Activated effector memory CD4-positive, alpha-beta T cell treated with Interleukin-2 at 50 U/mL for 16 hours (primary cell): ENCODE data around the gene TENT4B.
"Not testable (repeated sequence)": the region's sequence is repeated elsewhere in the genome, so short reads cannot be mapped to it uniquely, and the experiment has no call there.

Experiments used
- DNase-seq: peaks from one replicate; pipeline ENCODE4 v3.0.0-alpha.2; 2020

The TENT4B gene

DNA sequence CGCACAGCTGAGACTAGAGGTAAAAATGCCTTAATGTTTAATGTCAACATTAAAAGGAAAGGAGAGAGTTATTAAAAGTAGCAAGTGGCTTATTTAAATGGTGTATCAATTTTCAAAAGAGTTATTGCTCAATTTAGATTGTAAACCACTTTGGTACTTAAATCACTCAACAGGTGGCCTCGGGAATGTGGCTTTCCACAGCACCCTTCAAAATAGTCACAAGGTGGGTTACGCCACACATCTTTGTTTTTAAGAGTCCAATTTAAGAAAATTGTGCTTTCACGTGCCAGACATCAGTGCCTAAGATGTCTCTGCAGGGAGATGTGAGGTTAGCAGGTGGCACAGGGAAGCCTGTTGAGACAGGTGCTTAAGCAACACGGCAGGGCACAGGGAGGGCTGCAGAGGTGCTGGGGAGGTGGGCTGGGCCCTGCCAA is 85.8 kb downstream of the TENT4B start:
- no peak for DNase-seq

DNA sequence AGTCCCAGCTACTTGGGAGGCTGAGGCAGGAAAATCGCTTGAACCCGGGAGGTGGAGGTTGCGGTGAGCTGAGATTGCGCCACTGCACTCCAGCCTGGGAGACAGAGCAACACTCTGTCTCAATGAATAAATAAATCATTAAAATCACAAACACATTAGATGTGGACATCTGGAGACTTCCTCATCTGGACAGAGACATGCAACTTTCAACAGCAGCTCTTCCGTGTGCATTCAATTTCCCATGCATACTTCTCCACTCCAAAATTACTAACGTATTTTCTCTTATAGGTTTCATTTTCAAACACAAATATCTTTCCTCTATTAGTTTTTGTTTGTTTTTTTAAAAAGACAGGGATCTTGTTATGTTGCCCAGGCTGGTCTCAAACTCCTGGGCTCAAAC is 89.9 kb downstream of the TENT4B start:
- not testable (repeated sequence) for DNase-seq

DNA sequence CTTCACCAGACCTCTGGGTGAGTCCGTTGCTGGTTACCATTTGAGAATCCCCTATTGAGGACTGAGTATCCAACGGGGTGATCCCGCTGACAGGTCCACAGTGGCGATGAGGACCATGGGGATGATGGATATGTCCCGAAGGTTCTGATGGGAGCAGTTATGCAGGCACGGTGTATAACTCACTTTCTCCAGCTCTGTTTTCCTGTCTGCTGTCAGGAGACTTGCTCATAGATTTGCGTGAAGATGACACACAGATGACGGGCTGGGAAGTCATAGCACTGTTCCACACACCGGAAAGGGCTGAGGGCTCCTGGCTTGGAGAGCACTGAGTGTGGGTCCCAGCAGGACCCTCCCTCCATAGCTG is 91.0 kb downstream of the TENT4B start:
- no peak for DNase-seq

DNA sequence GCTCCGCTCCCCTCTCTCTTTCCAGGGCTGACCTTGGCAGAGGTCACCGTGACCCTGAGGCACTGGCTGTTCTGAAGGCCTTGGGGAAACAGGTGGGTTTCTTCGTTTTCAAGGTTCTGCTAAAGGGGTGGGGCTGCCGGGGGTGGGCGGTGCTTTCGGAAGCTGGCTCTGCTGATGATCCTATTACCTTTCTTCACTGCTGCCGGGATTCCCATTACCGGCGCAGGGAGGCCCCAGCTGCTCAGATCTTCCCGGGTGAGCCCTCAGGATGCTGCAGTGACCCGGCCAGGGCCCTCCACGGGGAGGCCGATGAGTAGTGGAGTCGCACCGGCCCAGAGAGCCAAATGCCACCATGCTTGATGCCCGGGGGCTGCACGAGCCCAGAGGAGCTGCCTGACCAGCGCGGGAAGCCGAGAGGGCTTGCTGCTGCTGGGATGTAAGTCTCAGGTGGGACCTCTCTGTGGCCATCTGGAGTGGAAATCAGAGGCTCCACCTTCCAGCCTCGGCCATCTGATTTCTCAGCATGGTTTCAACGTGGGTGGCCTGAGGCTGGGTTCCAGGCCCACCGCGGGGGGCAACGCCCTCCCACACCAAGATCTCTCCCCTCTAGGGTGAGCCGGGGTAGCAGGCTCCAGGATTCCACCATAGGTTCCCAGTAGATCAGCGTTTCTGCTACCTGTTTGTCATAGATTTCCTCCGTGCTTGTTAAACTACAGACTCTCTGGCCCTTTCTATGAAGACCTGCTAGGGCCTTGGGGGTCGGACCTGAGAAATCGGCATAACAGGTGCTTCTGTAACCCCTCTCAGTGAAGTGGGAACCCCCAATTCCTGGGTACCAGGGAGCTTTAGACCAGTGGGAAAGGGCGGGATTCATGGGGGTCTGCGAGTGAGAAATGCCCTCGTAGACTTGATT is 91.7 kb downstream of the TENT4B start:
- DNase-seq = no peak

DNA sequence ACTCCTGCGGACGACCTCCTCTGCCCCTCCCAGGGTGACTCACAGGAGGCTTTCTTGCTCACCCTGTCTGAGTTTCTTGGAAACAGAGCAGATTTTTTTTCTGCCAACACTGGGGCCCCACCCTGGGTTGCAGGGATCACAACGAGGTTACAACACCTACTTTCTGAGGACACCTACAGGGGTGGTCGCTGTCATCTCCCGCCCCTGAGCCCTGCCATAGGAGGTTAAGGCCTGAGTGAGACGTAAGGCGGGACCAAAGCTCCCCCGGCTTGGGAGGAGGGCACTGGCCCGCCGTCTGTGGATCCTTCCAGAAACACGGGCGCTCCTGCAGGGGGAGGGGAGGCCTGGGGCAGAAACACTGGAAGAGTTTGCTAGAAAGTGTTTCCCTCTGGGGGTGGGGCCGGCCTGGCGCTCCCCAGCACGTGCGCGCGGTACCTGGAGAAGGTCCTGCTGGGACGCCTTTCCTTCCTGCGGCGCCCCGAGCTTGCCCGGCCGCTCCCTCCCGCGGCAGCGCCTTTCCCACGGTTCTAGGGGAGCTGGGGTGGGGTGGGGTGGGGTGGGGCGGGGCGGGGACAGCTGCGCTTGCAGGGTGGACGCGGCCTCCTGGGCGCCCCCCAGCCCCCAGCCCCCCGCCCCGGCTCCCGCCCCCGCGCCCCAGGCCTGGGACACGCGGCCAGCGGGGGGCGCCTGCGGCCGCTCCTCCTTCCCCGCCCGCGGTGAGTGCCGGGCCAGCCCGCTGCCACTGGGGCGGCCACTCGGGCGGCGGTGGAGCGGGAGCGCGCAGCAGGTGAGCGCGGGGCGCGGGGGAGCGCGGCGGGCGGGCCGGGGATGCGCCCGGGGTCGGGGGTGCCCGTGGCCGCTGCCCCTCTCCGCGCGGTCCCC is 92.6 kb downstream of the TENT4B start:
- DNase-seq = peak; percentile 68

DNA sequence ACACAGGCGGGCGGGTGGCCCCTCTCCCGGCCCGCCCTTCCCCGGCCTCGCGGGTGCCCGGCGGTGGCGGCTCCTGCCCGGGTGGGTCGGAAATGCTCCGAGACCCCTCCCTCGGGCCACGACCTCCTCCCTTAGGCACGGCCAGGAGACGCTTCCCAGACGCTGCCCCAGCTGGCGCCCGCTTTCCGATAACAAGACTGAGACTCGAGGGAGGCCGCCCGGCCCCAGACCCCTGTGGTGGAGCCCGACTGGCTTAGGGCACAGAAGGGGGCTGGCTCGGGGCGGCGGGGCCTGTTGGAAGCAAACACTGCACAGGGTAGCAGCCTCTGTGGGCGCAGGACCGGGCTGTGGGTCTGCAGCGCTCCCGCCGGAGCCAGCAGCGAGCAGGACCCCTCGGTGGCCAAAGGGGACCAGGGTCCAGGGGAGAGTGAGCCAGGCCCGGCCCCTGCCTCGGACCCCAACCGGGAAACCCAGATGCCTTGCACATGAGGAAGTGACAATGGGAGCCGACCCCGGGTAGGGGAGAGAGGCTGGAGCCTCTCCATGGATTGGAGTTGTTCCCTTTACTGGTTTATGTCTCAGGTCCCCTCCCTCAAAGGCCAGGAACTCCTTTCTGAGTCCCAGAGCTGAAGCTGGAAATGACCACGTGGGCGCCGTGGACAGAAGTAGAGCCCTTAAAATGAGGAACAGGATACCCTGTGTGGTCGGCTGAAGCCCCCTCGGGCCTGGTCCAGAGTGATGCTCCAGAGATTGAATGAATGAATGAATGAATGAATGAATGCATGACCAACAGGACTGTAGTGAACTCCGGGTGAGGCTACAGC is 93.4 kb downstream of the TENT4B start:
- no peak for DNase-seq

DNA sequence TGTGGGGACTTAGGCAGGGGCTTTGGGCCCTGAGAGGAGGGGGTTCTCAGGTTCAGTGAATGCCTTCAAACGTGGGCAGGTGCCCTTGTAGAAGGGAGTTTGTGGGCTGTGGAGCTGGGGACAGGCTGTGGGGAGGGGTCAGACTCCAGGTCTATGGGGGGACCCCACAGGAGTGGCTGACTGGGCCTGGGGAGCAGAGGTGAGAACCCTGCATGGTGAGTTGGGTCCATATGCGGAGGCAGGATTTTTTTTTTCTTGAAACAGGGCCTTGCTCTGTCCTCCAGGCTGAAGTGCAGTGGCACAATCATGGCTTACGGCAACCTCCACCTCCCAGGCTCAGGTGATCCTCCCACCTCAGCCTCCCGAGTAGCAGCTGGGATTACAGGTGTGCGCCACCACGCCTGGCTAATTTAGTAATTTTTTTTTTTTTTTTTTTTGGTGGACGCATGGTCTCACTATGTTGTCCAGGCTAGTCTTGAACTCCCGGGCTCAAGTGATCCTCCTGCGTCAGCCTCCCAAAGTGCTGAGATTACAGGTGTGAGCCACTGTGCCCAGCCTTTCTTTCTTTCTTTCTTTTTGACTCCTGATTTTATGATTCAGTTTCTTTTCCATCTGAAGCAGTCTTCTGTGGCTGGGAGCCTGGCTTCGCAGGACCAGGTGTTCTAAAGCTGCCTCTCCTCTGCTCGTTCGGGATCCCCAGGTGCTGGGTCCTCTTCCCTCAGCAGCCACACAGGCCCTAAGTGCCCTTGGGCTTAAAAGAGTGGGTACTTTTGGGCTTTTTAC is 94.2 kb downstream of the TENT4B start:
- DNase-seq = no peak

DNA sequence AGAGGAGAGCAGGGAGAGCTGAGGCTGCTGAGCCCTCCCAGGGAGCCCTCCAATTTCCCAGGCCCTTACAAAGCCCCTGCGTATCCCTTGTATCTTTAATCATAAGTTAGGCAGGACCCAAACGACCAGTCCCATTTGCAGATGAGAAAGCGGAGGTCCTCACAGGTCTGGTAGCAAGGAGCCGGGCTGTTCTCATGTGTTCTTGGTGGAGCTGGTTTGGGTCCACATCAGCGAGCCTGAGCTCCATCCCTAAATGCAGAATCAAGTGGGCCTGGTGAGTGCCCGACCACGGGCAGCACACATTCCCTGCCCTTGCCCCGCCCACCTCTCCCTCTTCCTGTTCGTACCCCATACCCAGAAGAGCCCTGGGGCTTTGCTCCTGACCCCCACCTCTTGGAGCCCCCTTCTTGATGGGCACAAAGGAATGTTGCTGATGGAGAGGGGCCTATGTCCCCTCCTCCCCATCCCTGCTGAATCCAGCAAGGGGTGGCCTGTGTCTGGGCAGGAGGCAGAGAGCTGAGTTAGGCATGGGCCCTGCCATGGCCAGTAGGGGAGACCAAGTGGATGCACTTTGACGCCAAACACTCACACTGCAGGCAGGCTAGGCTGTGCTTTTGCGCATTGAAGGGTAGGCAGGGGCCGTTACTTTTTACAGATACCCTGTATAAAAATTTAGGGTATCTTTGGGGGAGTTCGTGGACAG is 95.0 kb downstream of the TENT4B start:
- DNase-seq = no peak

DNA sequence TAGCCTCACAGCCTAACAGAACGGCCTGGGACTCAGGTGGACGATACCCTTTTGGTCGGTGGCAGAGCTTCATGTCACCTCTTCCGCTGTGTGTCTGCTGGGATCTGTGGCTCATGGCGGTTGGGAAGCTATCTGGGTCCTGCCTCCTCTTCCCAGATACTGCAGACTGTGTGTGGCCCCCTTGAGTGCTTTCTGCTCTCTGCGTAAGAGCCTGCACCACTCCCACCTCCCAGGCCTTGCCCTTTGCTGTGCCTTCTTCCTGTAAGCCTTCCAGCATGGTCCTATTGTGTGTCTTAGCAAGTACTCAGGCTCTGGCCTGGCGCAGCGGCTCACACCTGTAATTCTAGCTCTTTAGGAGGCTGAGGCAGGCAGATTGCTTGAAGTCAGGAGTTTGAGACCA is 95.7 kb downstream of the TENT4B start:
- no peak for DNase-seq

DNA sequence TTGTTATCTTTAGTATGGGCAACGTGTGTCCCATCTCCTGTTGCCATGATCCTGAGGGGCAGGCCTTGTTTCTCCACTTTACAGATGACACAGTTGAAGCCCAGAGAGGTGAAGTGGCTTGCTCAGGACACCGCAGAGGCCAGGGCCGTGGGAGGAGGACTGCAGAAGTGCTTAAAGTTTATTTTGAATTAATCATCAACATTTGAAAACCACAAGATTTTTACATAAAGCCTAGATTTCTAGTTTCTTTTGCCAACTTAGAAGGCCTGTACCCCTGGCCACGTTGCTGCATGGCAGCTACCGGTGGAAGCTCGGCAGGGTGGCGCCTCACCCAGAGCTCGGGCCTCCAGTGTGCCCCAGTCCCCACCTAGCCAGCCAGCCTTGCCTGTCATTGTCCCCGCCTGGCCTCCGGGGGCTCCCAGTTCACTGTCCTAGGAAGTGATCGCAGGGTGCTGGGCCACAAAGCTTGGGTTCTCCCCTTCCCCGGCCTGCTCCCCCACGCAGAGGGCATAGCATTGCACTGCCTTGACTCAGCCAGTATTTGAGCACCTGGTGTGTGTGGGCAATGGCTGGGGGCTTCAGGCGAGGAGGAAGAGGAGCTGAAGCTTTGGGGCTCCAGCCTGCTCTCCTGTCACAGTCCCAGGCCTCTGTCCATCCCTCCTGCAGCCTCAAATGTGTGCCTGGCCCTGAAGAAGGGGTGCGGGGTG is 98.4 kb downstream of the TENT4B start:
- no peak for DNase-seq

DNA sequence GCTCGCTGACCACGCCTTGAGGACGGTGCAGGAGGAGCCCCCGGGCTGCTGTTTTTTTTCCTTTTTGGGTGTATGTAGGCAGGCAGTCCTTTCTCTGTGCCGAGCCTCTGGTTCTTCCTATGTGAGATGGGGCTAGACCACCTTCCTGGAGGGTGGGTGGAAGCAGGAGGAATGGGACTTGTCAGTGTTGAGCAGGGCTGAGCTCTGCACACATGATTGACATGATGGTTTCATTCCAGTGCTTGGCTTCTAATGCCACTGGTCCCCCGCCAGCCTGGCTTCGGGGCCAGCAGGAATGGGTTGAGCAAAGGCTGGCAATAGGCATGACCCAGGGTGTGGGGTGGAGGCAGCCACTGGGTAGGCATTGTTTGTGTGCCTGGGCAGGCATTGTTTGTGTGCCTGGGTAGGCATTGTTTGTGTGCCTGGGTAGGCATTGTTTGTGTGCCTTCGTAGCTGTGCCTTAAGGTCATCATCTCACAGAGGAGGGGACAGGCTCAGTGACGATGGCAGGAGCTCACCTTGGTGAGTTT is 99.0 kb downstream of the TENT4B start:
- DNase-seq = no peak

DNA sequence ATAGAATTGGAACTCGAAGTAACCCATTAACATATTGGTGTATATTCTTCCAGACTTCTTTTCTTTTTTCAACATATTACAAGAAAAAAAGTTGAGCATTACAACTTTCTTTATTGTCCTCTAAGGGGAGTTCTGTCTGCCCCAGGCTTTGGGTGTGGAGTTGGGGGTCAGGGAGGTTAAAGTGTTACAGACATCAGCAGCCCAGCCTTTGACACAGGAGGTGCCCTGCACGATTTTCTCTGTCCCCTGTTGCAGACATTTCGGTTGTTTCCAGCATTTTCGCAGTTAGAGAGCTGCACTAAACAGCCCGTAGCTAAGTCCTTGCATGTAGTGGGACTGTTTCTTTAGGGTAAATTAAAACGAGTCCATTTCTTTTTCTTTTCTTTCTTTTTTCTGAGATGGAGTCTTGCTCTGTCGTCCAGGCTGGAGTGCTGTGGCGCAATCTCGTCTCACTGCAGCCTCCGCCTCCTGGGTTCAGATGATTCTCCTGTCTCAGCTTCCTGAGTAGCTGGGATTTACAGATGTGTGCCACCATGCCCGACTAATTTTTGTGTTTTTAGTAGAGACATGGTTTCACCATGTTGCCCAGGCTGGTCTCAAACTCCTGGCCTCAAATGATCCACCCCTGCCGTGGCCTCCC is 99.9 kb downstream of the TENT4B start:
- no peak for DNase-seq

DNA sequence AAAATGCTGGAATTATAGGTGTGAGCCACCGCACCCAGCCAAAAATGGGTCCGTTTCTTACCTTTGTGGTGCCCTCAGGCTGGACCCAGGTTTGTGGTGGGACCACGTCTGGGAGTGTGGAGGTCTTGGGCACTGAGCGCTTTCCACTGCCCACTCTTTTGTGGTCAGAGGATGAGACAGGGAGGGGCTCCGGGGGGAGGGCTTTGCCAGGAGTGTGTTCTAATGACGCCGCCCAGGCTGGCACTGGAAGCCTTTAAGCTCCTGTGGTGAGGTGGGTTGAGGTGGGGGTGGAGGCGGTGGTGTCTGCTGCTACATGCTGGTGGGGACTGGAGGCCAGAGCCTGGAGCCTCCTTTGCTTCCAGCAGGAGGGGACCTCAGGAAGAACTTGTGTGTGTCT is 100.4 kb downstream of the TENT4B start:
- DNase-seq = no peak

DNA sequence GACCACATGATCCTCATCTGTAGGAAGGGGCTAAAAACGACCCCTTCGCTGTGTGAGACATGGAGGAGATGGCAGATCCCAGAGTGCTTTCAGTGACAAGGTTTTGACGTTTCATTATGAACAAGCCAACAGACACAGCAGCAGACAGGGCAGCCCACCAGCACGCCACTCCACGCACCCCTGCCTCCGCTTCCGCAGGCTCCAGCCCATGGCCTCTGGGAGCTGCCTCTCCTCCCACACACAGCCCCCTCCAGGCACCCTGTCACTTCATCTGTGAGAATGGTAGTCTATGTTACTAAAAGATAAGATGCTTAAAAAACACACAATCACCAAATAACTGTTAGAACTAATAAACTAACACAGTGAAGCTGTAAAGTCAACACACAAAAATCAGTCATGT is 101.0 kb downstream of the TENT4B start:
- DNase-seq = no peak

DNA sequence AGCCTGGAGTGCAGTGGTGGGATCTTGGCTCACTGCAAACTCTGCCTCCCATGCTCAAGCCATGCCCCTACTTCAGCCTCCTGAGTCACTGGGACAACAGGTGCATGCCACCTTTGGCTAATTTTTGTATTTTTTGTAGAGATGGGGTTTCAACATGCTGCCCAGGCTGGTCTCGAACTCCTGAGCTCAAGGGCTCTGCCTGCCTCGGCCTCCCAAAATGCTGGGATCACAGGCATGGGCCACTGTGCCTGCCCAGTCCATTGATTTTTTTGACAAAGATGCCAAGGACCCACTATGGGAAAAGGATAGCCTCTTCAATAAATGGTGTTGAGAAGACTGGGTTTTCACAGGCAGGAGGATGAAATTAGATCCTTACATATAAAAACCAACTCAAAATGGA is 102.4 kb downstream of the TENT4B start:
- DNase-seq = no peak

DNA sequence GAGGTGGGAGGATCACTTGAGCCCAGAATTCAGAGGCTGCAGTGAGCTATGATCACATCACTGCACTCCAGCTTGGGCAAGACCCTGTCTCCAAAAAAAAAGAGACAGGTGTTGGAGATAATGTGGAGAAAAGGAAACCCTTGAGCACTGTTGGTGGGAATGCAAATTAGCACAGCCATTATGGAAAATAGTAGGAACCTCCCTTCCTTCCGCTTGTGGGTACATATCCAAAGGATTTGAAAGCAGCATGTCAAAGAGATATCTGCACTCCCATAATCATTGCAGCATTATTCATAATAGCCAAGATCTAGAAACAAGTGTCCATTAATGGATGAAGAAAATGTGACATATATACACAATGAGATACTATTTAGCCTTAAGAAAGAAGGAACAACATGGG is 103.5 kb downstream of the TENT4B start:
- DNase-seq = no peak

DNA sequence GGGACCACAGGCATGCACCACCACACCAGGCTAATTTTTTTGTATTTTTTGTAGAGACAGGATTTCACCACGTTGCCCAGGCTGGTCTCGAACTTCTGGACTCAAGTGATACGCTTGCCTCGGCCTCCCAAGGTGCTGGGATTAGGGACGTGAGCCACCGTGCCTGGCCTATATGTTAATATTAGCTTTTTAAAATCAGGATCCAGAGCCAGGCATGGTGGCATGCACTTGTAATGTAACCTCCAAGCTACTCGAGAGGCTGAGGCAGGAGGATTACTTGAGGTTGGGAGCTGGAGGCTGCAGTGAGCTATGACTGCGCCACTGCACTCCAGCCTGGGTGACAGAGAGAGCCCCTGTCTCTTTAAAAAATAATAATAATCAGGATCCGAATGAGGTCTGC is 104.8 kb downstream of the TENT4B start:
- DNase-seq = no peak

DNA sequence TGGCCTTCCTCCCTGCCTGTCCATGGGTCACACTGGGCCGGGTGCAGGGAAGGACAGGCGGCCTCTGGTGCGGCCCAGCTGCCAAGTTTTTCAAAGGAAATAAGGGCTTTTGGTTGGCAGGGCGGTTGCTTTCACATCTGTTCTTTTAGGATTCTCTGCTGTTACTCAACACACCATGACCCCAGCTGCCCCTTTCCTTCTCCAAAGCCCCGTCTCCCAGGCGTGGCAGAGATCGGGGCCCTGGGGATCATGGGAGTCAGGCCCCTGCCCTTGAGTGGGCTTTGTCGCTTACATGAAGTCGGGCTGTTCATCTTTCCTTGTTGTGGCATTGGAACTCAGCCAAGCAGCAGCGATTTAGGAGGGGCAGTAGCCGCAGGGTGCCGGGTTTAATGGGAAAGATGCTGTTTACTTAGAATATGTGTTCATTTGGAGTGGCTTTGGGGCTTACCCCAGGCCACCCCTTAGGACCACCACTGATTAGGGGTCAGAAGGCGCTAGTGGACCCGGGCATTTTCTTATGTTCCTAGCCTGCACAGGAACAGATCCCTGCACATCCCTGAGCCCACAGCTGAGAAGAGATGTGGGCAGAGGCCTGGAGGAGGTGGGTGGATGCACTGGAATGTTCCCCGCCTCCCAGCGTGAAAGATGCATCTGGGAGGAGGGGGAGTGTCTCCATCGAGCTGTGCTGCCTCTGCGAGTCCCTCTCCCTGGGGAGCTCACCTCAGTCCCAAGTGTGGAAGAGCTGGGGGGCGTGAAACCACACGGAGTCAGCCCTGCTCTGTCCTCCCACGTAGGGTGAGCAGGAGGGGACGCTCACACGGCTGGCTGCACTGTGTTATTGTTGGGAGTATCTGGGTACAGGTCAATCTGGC is 106.5 kb downstream of the TENT4B start:
- no peak for DNase-seq
